Measurements from ENCODE around the gene SPECC1.

DNA sequence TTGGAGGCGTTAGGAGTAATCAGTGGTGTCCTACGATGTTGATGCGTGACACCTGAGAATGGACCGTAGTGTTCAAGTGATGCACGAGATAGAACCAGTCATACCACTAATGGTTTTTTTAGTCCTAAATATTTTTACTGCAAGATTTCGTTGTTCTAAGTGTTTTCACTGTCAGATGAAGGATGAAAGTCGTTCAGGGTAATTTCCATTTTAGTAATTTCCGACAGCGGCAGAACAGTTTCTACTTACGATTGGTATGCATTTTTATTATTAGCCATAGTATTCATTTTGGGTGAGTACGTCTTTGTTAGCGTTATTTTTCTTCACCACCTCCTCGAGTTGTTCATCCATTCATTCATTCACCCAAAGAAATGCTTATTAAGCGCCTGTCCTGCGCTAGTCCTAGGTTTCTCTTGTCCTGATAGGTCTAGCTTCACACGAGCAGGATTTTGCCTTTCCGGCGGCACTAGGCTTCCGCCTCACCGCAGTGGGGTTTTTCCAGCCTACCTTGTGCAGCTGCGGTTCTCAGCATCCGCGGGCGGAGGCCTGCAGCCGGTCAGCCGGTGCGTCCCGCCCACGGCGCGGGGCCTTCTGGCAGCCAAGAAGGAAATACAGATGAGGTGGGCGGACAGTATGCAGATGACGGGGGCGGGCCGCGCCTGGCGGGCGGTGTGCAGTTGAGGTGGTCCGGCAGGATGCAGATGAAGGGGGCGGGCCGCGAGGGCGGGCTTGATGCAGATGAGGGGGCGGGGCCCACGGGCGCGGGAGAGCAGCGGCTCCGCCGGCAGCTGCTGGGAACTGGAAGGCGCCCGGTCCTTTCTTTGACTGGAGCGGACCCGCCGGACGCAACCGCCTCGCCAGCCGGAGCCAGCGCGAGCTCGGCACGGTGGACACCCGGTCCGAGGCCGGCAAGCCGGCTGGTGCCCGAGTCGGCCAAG lies 146.4 kb downstream of the SPECC1 start:
- TF ChIP-seq ZKSCAN8 (CRISPR knock-in tag; IDR thresholded peaks at IDR 0.05) (no peak), SRSF1 (IDR thresholded peaks at IDR 0.05; ENCODE audit: low read depth, low read length) (no peak), POLR2AphosphoS2 (IDR thresholded peaks at IDR 0.05; ENCODE audit: low read length) (no peak), RBM25 (IDR thresholded peaks at IDR 0.05; ENCODE audit: low read depth, low read length, severe bottlenecking) (peak; percentile 53)
- TF ChIP-seq, protein P1, sequence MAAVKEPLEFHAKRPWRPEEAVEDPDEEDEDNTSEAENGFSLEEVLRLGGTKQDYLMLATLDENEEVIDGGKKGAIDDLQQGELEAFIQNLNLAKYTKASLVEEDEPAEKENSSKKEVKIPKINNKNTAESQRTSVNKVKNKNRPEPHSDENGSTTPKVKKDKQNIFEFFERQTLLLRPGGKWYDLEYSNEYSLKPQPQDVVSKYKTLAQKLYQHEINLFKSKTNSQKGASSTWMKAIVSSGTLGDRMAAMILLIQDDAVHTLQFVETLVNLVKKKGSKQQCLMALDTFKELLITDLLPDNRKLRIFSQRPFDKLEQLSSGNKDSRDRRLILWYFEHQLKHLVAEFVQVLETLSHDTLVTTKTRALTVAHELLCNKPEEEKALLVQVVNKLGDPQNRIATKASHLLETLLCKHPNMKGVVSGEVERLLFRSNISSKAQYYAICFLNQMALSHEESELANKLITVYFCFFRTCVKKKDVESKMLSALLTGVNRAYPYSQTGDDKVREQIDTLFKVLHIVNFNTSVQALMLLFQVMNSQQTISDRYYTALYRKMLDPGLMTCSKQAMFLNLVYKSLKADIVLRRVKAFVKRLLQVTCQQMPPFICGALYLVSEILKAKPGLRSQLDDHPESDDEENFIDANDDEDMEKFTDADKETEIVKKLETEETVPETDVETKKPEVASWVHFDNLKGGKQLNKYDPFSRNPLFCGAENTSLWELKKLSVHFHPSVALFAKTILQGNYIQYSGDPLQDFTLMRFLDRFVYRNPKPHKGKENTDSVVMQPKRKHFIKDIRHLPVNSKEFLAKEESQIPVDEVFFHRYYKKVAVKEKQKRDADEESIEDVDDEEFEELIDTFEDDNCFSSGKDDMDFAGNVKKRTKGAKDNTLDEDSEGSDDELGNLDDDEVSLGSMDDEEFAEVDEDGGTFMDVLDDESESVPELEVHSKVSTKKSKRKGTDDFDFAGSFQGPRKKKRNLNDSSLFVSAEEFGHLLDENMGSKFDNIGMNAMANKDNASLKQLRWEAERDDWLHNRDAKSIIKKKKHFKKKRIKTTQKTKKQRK (IDR thresholded peaks at IDR 0.05; ENCODE audit: borderline replicate concordance, low read depth, low read length), result no peak
- TF ChIP-seq, protein P2, sequence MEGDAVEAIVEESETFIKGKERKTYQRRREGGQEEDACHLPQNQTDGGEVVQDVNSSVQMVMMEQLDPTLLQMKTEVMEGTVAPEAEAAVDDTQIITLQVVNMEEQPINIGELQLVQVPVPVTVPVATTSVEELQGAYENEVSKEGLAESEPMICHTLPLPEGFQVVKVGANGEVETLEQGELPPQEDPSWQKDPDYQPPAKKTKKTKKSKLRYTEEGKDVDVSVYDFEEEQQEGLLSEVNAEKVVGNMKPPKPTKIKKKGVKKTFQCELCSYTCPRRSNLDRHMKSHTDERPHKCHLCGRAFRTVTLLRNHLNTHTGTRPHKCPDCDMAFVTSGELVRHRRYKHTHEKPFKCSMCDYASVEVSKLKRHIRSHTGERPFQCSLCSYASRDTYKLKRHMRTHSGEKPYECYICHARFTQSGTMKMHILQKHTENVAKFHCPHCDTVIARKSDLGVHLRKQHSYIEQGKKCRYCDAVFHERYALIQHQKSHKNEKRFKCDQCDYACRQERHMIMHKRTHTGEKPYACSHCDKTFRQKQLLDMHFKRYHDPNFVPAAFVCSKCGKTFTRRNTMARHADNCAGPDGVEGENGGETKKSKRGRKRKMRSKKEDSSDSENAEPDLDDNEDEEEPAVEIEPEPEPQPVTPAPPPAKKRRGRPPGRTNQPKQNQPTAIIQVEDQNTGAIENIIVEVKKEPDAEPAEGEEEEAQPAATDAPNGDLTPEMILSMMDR (IDR thresholded peaks at IDR 0.05 in 2 of 3, conservative IDR thresholded peaks at IDR 0.05 in 1 of 3; ENCODE audit: insufficient read depth in 2 of 3, low read depth in 1 of 3, low read length in 3 of 3), result no peak
- TF ChIP-seq, protein P3, sequence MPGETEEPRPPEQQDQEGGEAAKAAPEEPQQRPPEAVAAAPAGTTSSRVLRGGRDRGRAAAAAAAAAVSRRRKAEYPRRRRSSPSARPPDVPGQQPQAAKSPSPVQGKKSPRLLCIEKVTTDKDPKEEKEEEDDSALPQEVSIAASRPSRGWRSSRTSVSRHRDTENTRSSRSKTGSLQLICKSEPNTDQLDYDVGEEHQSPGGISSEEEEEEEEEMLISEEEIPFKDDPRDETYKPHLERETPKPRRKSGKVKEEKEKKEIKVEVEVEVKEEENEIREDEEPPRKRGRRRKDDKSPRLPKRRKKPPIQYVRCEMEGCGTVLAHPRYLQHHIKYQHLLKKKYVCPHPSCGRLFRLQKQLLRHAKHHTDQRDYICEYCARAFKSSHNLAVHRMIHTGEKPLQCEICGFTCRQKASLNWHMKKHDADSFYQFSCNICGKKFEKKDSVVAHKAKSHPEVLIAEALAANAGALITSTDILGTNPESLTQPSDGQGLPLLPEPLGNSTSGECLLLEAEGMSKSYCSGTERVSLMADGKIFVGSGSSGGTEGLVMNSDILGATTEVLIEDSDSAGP (CRISPR knock-in tag; IDR thresholded peaks at IDR 0.05), result no peak
